A172 (cell line): ENCODE measurements around the gene ASCL5. TPM values are rescaled to one million over a fixed set of nuclear protein-coding genes. Genes with fewer than 3 reads are reported as not detected.

ENCODE experiments used
- DNase-seq: peaks from one replicate; pipeline ENCODE4 v3.0.0-alpha.2; 2015; ENCODE audit warnings: low spot score
- total RNA-seq: library from RNA; depleted of rRNA; stranded (reverse); fragments of >200 nt; shearing (Covaris generic); gene quantifications from 2 replicates; pipeline ENCODE4 v1.2.3, GENCODE V29; 2014

Gene ASCL5
- total RNA-seq, 1 experiment from 2014 or later: not detected

DNA sequence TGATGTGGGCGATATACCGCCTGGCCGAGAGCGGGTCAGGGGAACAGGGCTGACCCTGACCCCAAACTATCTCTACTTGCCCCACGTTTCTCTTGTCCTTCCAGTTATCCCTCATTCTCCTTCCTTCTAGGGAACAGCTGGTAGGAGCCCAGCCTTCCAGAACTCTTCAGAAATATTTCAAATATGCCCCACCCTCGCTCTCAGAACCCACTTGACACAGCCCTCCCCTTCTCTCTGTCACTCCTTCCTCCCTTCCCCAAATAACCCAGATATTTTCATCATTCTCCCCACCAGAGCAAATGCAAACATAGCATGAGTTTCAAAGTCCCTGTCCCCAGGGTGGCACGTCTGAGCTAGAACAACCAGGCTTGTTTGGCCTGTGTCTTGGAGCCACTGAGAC is 15.8 kb downstream of the ASCL5 start:
- DNase-seq: no peak

DNA sequence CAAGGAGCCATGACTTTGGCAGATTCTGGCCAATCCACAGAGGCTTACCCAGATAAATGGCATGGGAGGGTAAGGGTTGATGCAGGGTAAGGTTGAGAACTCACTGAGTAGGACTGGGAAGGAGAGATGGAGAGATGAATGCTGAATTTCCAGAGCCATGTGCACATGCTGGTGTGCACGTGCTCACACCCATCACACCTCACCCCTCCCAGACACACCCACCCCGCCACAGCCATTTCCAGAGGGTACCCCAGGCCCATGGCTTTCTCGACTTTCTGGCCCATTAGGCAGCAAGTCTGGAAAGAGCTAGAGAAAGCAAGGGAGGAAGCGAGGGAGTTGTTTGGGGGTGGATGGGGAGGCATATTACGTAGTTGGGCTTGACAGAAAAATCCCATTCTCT is 16.4 kb downstream of the ASCL5 start:
- no peak for DNase-seq

DNA sequence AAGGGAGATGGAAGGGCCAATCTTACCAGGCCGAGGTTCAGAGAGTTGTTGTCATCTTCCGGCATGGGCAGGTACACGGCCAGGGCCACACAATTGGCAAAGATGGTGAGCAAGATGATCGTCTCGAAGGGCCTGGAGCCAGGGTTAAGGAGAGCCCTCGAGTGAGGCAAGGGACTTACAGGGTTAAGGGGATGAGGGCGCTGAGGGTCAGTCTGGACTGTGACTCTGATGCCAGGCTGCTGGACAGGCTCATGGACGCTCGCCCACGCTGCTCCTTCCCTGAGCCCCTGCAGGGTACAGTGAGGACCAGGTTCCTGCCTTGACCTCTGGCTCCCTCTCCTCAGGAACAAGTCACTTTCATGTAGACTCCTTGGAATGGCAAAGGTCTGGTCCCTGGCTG is 16.8 kb downstream of the ASCL5 start:
- no peak for DNase-seq

DNA sequence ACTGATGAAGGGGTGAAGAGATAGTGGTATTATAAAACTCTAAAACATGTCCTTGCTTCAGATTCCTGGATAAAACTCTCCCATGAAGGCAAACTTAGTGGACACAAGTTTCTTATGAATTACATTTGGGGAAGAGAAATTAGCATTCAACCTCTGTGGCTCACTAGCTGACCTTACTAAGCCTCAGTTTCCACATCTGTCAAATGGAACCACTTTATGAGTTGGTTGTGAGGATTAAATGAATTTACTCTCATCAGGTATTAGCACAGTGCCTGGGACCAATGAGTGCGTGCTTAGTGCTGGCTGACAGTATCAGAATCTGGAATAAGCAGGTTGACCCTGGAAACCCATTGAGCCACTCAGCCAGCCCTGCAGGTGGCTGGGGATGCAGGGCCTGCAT is 17.3 kb downstream of the ASCL5 start:
- no peak for DNase-seq

DNA sequence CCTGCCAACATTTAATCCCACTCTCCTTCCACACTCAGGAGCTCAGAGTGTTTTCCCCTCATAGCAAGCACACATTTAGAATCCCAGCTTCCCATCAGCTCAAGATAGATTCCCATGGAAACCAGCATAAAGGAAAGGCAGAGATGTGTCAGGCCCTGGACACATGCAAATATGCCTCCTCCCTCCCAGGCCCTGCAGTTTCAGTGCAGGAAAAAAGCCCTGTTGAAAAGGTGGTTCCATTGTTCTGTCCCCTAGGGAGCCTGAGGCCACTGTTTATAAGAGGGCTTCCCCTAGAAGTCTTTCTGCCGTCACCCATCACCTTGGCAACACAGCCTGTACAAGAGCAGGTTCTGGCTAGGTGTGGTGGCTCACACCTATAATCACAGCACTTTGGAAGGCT is 18.4 kb downstream of the ASCL5 start:
- no peak for DNase-seq

DNA sequence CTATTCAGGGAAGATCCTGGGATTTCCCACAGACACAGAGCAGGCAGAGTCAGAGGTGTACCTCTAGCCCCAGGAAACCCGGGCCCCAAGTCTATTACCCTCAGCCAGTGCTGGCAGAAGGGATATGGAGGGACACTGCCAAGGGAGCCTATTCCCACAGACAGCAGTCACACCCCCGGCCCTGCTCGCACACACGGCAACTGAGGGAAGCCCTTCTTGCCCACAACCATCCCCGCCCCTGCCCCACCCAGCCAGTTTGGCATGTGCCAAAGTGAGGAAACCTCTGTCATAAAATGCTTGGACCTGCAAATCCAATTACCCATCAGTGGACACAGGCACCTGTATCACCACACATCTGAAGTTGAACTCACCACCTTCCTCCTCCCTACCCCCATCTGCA is 21.3 kb downstream of the ASCL5 start:
- DNase-seq: no peak

DNA sequence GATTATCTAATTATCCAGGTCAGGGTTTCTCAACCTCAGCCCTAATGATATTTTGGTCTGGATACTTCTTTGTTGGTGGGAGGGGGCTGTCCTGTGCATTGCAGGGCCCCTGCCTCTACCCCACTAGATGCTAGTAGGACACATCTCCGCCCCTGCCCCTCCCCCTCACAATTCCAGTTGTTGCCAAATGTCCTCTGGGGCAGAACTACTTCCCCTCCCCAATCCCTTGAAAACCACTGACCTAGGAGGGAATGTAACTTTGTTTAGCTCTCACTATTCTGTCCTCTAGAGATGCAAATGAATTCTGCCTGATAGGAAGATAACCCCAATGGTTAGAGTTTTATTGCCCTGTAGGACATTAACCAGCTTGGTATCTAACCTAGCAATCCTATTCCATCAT is 22.8 kb downstream of the ASCL5 start:
- no peak for DNase-seq

DNA sequence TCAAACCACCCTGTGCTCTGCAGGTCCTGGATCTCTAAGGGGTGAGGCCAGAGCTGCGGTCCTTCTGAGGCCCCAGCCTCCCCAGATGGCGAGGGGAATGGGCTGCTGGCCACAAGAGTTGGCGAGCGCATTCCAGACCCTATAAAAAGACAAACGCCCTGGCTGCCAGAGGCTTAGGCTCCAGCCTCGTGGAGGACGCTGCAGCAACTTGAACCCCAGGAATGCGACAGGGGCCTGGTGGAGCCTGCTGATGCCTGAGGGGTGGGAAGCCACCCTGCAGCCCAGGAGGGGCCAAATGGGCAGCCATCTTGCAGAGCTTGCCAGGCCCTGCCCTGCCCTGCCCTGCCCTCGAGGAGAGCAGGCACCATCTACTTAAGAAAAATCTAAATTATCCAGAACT is 23.3 kb downstream of the ASCL5 start:
- DNase-seq: no peak

DNA sequence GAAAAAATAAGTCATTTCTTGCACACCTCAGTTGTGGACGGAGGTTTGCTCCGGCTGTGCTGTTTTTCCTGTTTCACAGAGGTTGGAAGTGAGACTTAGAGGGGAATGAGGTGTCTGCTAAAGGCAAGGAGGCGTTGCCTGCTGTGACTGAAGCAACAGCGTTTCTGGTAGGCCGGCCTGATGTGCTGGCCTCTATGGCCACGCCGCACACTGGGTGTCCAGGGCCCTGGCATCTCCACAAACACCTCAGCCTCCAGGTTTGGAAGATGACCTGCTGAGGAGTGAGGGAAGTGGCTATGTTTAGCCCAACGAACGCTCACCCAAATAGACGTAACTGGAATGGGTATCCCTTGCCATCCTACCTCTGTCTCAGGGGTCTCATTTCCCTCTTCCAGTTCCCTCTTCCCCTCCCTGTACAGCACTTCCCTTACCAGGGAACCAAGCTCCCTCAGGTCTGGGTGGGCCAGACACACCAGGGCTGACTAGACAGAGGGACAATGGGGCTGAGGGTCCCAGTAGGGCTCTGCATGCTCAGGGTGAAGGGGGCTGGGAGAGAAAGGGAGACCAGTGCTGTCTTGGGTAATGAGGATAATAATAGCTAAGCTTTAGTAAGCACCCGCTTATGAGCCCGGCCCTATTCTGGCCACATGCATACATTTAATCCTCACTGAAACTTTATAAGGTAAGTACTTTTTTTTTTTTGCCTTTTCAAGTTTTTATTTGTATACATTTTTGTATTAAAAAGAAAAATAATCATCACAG is 26.6 kb downstream of the ASCL5 start:
- DNase-seq: no peak

DNA sequence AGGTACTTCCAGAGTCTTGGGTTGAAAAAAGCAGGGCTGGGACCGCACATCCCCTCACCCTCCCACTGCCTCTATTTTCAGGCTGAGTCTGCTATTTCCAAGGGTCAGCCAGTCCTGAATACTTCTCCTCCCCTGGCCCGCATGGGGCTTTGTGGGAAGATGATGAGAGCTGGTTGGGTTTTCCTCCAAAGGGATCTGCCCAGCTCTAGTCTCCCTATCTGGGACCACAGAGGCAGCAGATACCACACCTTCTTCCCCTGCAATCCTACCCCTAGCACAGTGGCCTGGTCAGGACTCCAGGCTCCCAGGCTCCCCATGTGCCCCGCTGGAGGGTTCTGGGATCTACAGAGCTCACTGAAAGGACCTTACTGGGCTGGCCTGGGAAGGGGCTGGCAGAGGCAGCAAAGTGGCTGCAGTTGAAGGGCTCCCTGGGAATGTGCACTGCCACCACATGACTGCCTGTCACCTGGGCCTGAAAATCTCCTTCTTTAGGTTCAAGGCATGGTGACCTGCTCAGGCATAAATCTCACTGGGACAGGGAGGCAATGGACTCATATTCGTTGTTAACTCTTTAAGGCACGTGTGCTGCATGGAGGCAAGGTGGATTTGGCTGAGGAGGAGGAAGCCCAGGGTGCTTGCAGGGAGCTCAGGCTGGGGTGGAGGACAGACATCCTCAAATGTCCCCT is 27.8 kb downstream of the ASCL5 start:
- DNase-seq: no peak

DNA sequence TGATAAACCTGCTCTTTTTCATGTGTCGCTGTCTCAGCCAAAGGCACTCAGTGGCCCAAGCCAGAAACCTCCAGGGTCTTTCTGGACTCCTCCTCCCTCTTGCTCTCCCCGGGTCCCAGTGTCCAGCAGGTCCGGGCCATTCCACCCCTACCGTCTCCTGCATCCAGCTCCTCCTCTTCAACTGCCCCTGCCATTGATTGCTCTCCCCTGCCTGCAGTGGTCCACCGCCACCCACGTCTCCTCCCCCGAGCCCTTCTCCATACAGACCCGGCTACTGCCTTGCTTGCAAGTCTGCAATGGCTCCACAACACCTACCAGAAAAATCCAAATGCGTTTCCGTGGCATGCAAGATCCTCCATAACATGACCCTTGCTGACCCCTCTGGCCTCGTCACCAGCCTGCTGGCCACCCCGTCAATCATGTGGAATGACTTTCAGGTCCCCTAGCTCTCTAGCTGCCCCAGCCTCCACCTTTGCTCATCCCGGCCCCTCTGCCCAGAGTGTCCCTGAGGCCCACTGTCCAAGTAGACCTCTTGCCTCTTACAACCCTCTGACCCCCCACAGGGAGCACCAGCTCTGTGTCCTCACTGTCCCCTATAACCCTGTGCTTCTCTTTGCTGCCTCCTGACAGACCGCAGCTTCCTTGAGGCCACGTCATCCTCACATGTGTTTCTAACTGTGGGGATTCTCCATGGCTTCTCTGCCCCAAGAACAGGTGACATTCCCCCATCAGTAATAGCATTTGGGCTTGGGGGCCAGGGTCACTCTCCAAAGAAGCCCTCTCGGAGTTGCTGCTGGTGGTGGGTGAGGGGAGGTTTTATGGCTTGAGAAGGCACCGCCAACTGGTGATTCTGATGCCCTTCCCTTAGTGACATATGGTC is 29.8 kb downstream of the ASCL5 start:
- DNase-seq: no peak

DNA sequence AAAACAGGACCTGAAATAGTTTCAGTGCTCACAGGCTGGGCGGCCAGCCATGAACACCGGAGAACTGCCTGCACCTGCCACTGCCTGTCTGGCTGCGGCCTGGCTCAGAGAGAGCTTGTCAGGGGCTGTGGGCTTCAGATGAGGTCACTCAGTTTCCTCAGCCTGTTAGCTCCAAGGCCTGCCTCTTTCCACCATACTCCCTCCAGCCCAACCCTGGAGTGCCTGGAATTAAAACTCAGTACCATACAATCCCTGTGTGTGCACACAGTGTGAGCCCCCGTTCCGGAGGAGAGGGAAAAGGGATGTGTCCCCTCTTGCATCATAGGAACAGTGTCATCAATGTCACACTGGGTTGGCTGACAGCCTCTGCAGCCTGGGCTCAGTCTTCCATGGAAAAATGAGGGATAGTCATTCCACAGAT is 30.9 kb downstream of the ASCL5 start:
- no peak for DNase-seq

DNA sequence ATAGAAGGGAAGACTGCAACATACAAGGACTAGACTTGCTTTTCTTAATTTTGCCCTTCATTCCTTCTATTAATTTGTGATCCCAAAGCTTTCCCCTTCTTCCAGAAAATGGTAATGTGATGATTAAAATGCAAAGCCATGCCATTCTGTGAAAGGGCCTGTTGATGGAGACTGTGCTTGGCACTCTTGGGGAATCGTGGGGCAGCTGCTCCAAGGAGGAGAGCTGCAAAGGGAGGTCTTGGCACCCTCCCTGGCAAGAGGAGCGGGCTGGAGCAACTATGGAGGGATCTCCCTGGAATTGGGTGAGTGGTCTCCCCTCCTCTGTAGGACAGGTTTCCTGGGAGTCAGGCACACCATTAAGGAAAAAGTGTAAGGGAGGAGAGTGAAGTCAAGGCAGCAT is 31.4 kb downstream of the ASCL5 start:
- DNase-seq: no peak

DNA sequence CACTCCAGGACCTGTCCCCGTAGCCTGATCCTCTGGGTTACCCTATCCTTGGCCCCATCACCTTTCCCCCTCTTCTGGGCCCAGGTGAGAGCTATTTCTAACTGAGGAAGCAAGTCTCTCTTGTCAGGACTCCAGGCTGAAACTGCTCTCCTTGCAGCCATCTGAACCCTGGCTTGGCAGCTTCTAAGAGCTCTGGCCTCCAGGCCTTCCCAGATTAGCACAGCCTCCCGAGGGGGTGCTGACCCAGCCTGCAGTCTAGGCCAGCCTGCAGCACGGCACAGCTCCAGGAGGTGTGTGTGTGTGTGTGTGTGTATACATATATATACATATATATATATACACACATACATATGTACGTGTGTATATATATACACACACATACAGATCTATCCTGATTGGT is 32.2 kb downstream of the ASCL5 start:
- DNase-seq: no peak

DNA sequence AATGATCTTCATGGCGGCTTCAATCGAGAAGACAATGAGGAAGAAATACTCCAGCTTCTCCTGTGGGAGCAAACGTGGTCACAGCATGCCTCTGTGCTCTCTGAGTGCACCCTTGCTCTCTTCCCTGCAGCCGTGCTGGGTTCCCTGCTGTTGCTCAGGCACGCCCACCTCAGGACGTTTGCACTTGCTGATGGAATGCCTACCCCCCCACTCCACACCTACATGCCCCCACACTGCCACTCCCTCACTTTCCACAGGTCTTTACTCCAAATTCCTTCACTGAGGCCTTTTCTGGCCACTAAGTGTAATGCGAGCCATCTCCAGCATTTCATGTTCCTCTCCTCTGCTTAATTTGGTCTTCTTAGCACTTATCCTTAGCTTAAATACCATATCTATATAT is 33.0 kb downstream of the ASCL5 start:
- no peak for DNase-seq

DNA sequence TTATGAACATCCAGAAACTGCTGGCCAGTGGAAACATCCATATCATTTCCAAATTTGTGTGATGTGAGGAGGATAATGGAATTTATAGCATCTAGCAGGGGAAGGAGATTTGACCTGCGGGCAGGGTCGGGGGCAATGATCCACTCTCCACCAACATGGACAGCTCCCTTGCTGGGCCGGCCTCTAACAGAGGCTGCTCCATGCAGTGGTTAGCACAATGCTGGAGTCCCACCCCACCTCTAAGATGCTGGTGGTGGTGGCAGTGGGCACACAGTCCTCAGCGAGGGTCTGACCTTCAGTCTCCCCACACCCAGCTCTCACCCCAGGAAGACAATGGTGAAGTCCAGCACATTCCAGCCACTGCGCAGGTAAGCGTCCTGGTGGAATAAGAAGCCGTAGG is 33.4 kb downstream of the ASCL5 start:
- no peak for DNase-seq

DNA sequence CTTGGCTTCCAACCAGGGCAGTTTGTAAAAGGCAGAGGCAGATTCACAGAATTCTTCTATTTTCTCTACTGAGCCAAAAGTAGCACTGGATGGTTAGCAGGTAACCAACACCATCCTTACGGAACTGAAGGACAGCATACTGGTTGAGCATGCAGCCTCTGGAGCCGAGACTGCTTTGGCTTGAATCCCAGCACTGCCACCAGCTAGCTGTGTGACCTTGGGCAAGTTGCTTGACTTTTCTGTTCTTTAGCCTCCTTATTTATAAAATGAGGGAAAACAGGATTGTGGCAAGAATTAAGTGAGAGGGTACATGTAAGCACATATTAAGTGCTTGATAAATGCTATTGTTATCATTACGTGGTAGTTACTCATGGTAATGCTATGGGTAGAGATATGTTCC is 34.2 kb downstream of the ASCL5 start:
- DNase-seq: no peak

DNA sequence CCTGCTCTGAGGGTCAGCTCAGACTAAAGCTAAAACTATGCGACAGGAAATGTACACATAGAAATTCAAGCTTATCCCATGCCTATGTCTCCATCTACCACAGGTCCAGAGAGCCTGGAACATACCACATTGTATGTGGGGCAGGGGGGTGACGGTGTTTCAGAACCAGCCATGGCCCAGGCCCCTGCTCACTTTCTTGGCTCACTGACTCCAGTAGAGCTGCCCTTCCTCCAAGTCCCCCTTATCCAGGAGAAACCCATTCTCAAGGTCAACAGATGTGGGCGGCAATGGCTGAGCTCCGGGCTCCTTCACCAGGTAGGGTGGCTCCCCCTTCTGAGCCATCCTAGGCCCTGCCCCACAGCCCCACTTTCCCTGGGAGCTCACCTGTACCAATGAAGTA is 35.7 kb downstream of the ASCL5 start:
- DNase-seq: no peak

DNA sequence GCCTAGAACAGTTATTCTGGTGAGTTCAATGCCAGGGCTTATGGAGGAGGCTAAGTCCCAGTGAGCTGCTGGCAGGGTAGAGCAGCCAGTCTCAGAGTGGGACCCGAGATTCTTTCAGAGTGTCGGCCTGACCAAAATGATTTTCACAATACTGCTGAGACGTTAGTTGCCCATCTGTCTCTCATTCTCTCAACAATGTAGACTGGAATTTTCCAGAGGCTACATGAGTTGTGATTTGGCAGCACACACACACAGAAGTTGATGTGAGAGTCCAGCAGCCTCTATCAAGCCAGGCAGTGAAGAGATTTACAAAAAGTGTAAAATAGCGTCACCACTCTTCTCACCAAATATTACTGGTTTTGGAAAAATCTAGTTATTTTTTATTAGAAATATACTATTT is 36.4 kb downstream of the ASCL5 start:
- no peak for DNase-seq

DNA sequence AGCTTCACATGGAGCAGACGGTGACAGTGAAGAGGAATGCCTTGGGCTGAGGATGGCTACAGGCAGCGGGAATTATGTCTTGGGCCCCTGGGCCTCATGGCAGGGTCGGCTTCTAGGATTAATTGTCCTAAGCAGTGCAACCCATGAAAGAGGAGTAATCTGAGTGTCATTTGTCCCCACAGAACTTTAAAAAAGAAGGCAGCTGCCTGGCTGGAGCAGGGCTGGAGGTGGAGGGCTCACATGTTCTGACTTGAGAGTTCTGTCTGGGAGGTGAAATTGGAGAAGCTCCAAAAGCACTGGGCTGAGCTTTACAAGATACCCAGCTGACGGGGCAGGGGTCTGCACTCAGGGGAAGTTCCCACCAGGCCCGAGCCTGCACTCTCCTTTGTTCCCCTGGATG is 37.4 kb downstream of the ASCL5 start:
- no peak for DNase-seq

DNA sequence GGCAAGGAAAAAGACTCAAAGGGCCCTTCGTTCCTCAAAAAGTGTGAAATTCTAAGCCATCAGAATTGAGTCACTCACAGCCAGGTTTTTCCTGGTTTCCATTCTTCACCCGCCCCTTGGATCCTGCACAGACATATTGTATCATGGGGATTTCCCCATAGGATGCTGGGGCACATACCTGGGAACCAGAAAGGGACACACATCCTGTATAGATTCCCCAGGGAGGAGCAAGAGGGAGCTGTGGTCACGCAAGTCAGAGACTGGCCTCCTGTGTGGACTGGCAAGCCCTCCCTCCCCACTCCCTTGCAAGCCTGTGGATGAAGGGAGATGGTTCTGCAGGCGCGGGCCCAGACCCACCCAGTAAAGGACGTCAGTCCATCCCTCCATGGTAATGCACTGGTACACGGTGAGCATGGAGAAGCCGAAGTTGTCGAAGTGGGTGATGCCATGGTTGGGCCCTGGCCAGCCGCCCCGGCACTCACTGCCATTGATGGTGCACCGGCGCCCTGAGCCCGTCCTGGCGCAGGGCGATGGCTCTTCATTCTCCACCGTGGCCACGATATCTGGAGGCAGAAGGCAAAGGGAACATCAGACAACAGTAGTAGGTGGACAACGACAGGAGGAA is 38.0 kb downstream of the ASCL5 start:
- peak; percentile 14 for DNase-seq

DNA sequence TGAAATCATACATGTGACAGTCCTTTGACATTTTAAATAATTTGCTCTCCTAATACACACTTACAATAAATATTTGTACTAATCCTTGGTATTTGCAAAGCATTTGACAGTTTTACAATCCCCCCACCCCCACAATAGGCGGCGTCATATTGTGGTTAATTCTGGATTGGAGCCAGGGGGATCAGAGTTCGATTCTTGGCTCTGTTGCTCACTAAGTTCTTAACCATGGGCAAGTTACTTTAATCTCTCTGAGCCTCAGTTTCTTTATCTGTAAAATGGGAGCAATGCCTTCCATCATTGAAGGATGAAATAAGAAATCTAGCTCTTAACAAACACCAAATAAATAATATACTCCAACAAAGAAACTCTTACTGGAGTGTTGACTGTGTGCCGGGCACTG is 38.6 kb downstream of the ASCL5 start:
- DNase-seq: no peak
